Colonic mucosa (tissue), 4 donors: ENCODE measurements around the gene RRAD. TPM values are rescaled to one million over a fixed set of nuclear protein-coding genes. Genes with fewer than 3 reads are reported as not detected.

ENCODE experiments used
- DNase-seq: peaks from one replicate; pipeline ENCODE4 v3.0.0-alpha.2; 2020
- H3K27ac ChIP-seq: fragments of 200-600 bp; one replicate; pipeline ENCODE4 v1.8.0; 2021
- H3K27me3 ChIP-seq: fragments of 200-600 bp; one replicate; pipeline ENCODE4 v1.8.0; 2021
- H3K36me3 ChIP-seq: fragments of 200-600 bp; one replicate; pipeline ENCODE4 v1.8.0; 2021
- H3K4me1 ChIP-seq: fragments of 200-600 bp; one replicate; pipeline ENCODE4 v1.8.0; 2021; ENCODE audit warnings: mild to moderate bottlenecking
- H3K4me3 ChIP-seq: fragments of 200-600 bp; one replicate; pipeline ENCODE4 v1.8.0; 2021
- H3K9ac ChIP-seq, 2 donors: one replicate each; pipeline ENCODE4 v1.7.0; 2013; ENCODE audit warnings: control low read depth in 2 of 2, low read depth in 2 of 2, low read length in 2 of 2
- H3K9me3 ChIP-seq: fragments of 200-600 bp; one replicate; pipeline ENCODE4 v1.8.0; 2021
- CTCF ChIP-seq: fragments of 200-600 bp; IDR thresholded peaks from one replicate; pipeline ENCODE4 v1.8.0; 2022; ENCODE audit warnings: antibody characterized with exemption, mild to moderate bottlenecking
- intact Hi-C: fragments of 100-400 bp; cut with DNase I; formaldehyde crosslinking; loops from one replicate; pipeline ENCODE4 v1.14.1; 2022
- total RNA-seq, 2 donors: library from RNA; stranded (reverse); fragmentation: NEBNext Ultra II Directional in 1 of 2; extraction: Animal tissue kit (Norgen Biotek cat#: 25700) in 1 of 2; gene quantifications; one replicate each; pipeline ENCODE4 v1.2.1, GENCODE V29; 2021
- donor health status: healthy.
- donor health status: DM: no; HTN: no; CAD: no.
- donor health status: DM: no; HTN: no; CAD: no.

The RRAD gene
- total RNA-seq, 2 donors from 2014 or later: 1.4 to 4.0 TPM

- peak; percentile 17 for TF ChIP-seq CTCF
- Histone ChIP-seq H3K9me3 (no peaks in the 10 kb centered on the region), H3K27me3 (peaks cover 15% of the 10 kb centered on the region), H3K36me3 (no peaks in the 10 kb centered on the region), H3K27ac (no peak overlapping the region), H3K4me3 (no peak overlapping the region), H3K4me1 (peaks cover 12% of the 10 kb centered on the region), H3K9ac (no peak overlapping the region)
- intact Hi-C loops: no loop called here
- no peak for DNase-seq
Measured at GRCh38 chr16:66928702-66929388, 3.5 kb upstream of the RRAD start.

GRCh38 chr16:66927918-66928649 is 2.7 kb upstream of the RRAD start:
- Histone ChIP-seq H3K36me3 (no peaks in the 10 kb centered on the region), H3K9me3 (no peaks in the 10 kb centered on the region), H3K27ac (no peak overlapping the region), H3K4me1 (peaks cover 7% of the 10 kb centered on the region), H3K27me3 (peaks cover 15% of the 10 kb centered on the region), H3K4me3 (no peak overlapping the region), H3K9ac (no peak overlapping the region)
- intact Hi-C loops: no loop called here
- DNase-seq: no peak
- no peak for TF ChIP-seq CTCF

- H3K4me1 ChIP-seq: no peaks in the 10 kb centered on the region
- no peak overlapping the region for H3K27ac ChIP-seq
- peaks cover 15% of the 10 kb centered on the region for H3K27me3 ChIP-seq
- H3K9me3 ChIP-seq: no peaks in the 10 kb centered on the region
- intact Hi-C loops: no loop called here
- no peak overlapping the region for H3K9ac ChIP-seq
- H3K4me3 ChIP-seq: no peak overlapping the region
- H3K36me3 ChIP-seq: no peaks in the 10 kb centered on the region
- no peak for TF ChIP-seq CTCF
- no peak for DNase-seq
Measured at GRCh38 chr16:66926961-66927436, 1.7 kb upstream of the RRAD start.

- DNase-seq: no peak
- intact Hi-C loops: no loop called here
- Histone ChIP-seq H3K9me3 (no peaks in the 10 kb centered on the region), H3K9ac (no peak overlapping the region), H3K4me1 (no peaks in the 10 kb centered on the region), H3K27ac (no peak overlapping the region), H3K4me3 (no peak overlapping the region), H3K36me3 (no peaks in the 10 kb centered on the region), H3K27me3 (peaks cover 15% of the 10 kb centered on the region)
- no peak for TF ChIP-seq CTCF
Measured at GRCh38 chr16:66926171-66926947, 1.0 kb upstream of the RRAD start.

- Histone ChIP-seq H3K27ac (no peak overlapping the region), H3K9ac (peak overlapping the region in 1 of 2 donors; percentile 16), H3K36me3 (no peaks in the 10 kb centered on the region), H3K4me3 (peak overlapping the region; percentile 51), H3K27me3 (peaks cover 15% of the 10 kb centered on the region), H3K4me1 (no peaks in the 10 kb centered on the region), H3K9me3 (no peaks in the 10 kb centered on the region)
- DNase-seq: peak; percentile 55
- peak; percentile 15 for TF ChIP-seq CTCF
- intact Hi-C loops: no loop called here
Measured at GRCh38 chr16:66924527-66925321, 611 bp downstream of the RRAD start.
